ENCODE measurements around the gene IFITM10.

GRCh38 chr11:1742869-1743584, 7.4 kb downstream of the IFITM10 start:
- TF ChIP-seq EZH2 (IDR thresholded peaks at IDR 0.05; ENCODE audit: borderline replicate concordance, insufficient read depth, low read depth, low read length, poor library complexity, severe bottlenecking) = no peak
- TF ChIP-seq, protein P1, sequence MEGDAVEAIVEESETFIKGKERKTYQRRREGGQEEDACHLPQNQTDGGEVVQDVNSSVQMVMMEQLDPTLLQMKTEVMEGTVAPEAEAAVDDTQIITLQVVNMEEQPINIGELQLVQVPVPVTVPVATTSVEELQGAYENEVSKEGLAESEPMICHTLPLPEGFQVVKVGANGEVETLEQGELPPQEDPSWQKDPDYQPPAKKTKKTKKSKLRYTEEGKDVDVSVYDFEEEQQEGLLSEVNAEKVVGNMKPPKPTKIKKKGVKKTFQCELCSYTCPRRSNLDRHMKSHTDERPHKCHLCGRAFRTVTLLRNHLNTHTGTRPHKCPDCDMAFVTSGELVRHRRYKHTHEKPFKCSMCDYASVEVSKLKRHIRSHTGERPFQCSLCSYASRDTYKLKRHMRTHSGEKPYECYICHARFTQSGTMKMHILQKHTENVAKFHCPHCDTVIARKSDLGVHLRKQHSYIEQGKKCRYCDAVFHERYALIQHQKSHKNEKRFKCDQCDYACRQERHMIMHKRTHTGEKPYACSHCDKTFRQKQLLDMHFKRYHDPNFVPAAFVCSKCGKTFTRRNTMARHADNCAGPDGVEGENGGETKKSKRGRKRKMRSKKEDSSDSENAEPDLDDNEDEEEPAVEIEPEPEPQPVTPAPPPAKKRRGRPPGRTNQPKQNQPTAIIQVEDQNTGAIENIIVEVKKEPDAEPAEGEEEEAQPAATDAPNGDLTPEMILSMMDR (IDR thresholded peaks at IDR 0.05) = peak; percentile 18

Data from B cell (primary cell).